OCI-LY7 (cell line): Measurements from ENCODE around the gene RAD51B. TPM values are rescaled to one million over a fixed set of nuclear protein-coding genes. Genes with fewer than 3 reads are reported as not detected.

Experiments used
- BruUV-seq: library from RNA; stranded (reverse); fragments of 400-500 nt; replicated peaks from 2 replicates; lab custom pipeline; 2021; lab: Mats Ljungman, UMichigan
- CTCF ChIA-PET: fragments of 300-600 bp; sonication (Branson Sonifier 250); formaldehyde crosslinking; loops from one replicate; lab custom pipeline; 2022; ENCODE audit warnings: antibody characterized with exemption; ENCODE audit not compliant: unreplicated experiment; lab: Charles Lee
- POLR2A ChIA-PET: fragments of 300-600 bp; sonication (Branson Sonifier 250); formaldehyde crosslinking; loops from one replicate; lab custom pipeline; 2022; ENCODE audit warnings: antibody characterized with exemption; lab: Charles Lee
- DNase-seq: peaks from one replicate; pipeline ENCODE4 v3.0.0-alpha.2; 2015; ENCODE audit warnings: low spot score
- H2AFZ ChIP-seq: fragments of 200-600 bp; sonication (generic), shearing (Covaris generic); 2 replicates; pipeline ENCODE4 v1.6.1; 2014; ENCODE audit warnings: mild to moderate bottlenecking, antibody characterized with exemption, low read length, moderate library complexity
- H3K27ac ChIP-seq: fragments of 200-600 bp; sonication (generic); 2 replicates; pipeline ENCODE4 v1.5.1; 2014; ENCODE audit warnings: mixed run types, low read depth, mild to moderate bottlenecking, moderate library complexity, low read length, inconsistent platforms; ENCODE audit not compliant: poor library complexity, severe bottlenecking
- H3K36me3 ChIP-seq: fragments of 200-600 bp; sonication (generic); 2 replicates; pipeline ENCODE4 v1.6.1; 2014; ENCODE audit warnings: mild to moderate bottlenecking, antibody characterized with exemption, low read length, moderate library complexity, mixed read lengths; ENCODE audit not compliant: insufficient read depth
- H3K4me1 ChIP-seq: fragments of 200-600 bp; sonication (generic); 2 replicates; pipeline ENCODE4 v1.5.1; 2014; ENCODE audit warnings: mild to moderate bottlenecking, low read length; ENCODE audit not compliant: insufficient read depth, poor library complexity, severe bottlenecking
- H3K4me2 ChIP-seq: fragments of 200-600 bp; sonication (generic); 2 replicates; pipeline ENCODE4 v1.6.1; 2014; ENCODE audit warnings: mild to moderate bottlenecking, low read length
- H3K4me3 ChIP-seq: fragments of 200-600 bp; sonication (generic); 2 replicates; pipeline ENCODE4 v1.5.1; 2014; ENCODE audit warnings: mild to moderate bottlenecking, low read depth, low read length; ENCODE audit not compliant: poor library complexity, severe bottlenecking
- H3K79me2 ChIP-seq: fragments of 200-600 bp; sonication (generic); 2 replicates; pipeline ENCODE4 v1.6.1; 2016; ENCODE audit warnings: low read depth, mild to moderate bottlenecking, low read length, moderate library complexity, mixed read lengths; ENCODE audit not compliant: insufficient read depth
- H3K9me2 ChIP-seq: fragments of 200-600 bp; sonication (generic); 2 replicates; pipeline ENCODE4 v1.6.1; 2016; ENCODE audit warnings: mild to moderate bottlenecking, low read length, mixed read lengths; ENCODE audit not compliant: insufficient read depth
- H3K9me3 ChIP-seq: fragments of 200-600 bp; sonication (generic); 2 replicates; pipeline ENCODE4 v1.6.1; 2014; ENCODE audit warnings: mild to moderate bottlenecking, mixed run types, low read length, mixed read lengths
- H4K20me1 ChIP-seq: fragments of 200-600 bp; sonication (generic); 2 replicates; pipeline ENCODE4 v1.6.1; 2014; ENCODE audit warnings: mild to moderate bottlenecking, antibody characterized with exemption, low read length, moderate library complexity, mixed read lengths; ENCODE audit not compliant: insufficient read depth
- CTCF ChIP-seq: fragments of 200-600 bp; sonication (generic); conservative IDR thresholded peaks from 2 replicates; pipeline ENCODE4 v1.5.1; 2014; ENCODE audit warnings: mild to moderate bottlenecking, antibody characterized with exemption, low read length, moderate library complexity, mixed read lengths
- EZH2phosphoT487 ChIP-seq: fragments of 200-600 bp; sonication (generic); IDR thresholded peaks from 2 replicates; pipeline ENCODE4 v1.6.1; 2018; ENCODE audit warnings: low read depth, borderline replicate concordance, mild to moderate bottlenecking, mixed run types, antibody characterized with exemption, low read length, moderate library complexity, mixed read lengths
- intact Hi-C: fragments of 100-400 bp; cut with micrococcal nuclease; formaldehyde crosslinking; loops from one replicate; pipeline ENCODE4 v1.10.0; 2022; ENCODE audit not compliant: unreplicated experiment
- total RNA-seq, 2 experiments: library from RNA; depleted of rRNA in 1 of 2; stranded (reverse); fragments of >200 nt in 1 of 2; shearing (Covaris generic) in 1 of 2; gene quantifications; 2 replicates each; pipeline ENCODE4 v1.2.3, GENCODE V29; 2014 to 2022

The RAD51B gene
- total RNA-seq, 2 experiments from 2014 or later: 41.4 to 89.9 TPM

GRCh38 chr14:68622856-68623255 is 803.3 kb downstream of the RAD51B start:
- intact Hi-C loops: no loop called here
- H3K36me3 ChIP-seq: 0 out of 2 replicates have a peak, but pooled peaks cover 2% of the 10 kb centered on the region
- no TSS peak for BruUV-seq
- CTCF ChIA-PET: no interaction called here
- no peak overlapping the region for H2AFZ ChIP-seq
- DNase-seq: peak; percentile 73
- peak overlapping the region; percentile 61 for H3K4me2 ChIP-seq
- H3K4me1 ChIP-seq: peaks cover 16% of the 10 kb centered on the region
- peak overlapping the region; percentile 7 for H3K4me3 ChIP-seq
- no peaks in the 10 kb centered on the region for H3K79me2 ChIP-seq
- POLR2A ChIA-PET: interaction anchor here (0.5 kb wide), 1 partner anchor 197 kb away, joined by 3 read pairs; no protein-coding TSS in a partner anchor
- H3K27ac ChIP-seq: no peak overlapping the region
- H3K9me3 ChIP-seq: peaks cover 3% of the 10 kb centered on the region
- TF ChIP-seq EZH2phosphoT487: no peak
- TF ChIP-seq CTCF: no peak
- H4K20me1 ChIP-seq: no peaks in the 10 kb centered on the region
- H3K9me2 ChIP-seq: no peaks in the 10 kb centered on the region

- Histone ChIP-seq H3K27ac (no peak overlapping the region), H3K4me2 (peak overlapping the region; percentile 61), H3K4me3 (no peak overlapping the region), H3K36me3 (no peaks in the 10 kb centered on the region), H3K9me3 (no peaks in the 10 kb centered on the region), H3K4me1 (peaks cover 16% of the 10 kb centered on the region), H2AFZ (no peak overlapping the region), H3K79me2 (no peaks in the 10 kb centered on the region), H3K9me2 (no peaks in the 10 kb centered on the region), H4K20me1 (no peaks in the 10 kb centered on the region)
- intact Hi-C loops: no loop called here
- TF ChIP-seq EZH2phosphoT487: no peak
- no peak for TF ChIP-seq CTCF
- no peak for DNase-seq
- BruUV-seq: no TSS peak
- ChIA-PET POLR2A (interaction anchor here (0.5 kb wide), 1 partner anchor 196 kb away, joined by 3 read pairs; no protein-coding TSS in a partner anchor), CTCF (no interaction called here)
Measured at GRCh38 chr14:68623307-68623706, 803.7 kb downstream of the RAD51B start.

DNA sequence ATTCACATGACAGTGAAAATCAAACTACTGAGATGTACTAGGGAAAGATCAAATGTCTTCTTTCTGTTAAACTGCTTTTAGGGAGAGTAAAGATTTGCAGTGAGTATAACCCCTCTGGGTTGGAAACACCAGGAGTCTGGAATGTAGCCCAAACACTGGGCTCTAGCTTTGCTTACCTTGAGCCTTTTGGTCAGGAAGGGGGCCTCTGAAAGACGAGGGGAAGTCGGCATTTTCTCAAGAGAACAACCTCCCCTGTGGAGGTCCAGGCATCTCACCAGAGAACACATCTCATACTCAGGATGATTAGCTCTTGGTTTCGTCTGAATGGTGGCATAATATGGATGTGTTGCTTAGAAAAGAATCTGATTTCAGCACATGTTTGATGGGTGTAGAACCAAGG is 804.2 kb downstream of the RAD51B start:
- Histone ChIP-seq H4K20me1 (no peaks in the 10 kb centered on the region), H3K4me1 (peaks cover 16% of the 10 kb centered on the region), H3K9me3 (no peaks in the 10 kb centered on the region), H3K36me3 (no peaks in the 10 kb centered on the region), H3K79me2 (no peaks in the 10 kb centered on the region), H3K27ac (no peak overlapping the region), H3K4me3 (no peak overlapping the region), H3K4me2 (no peak overlapping the region), H2AFZ (no peak overlapping the region), H3K9me2 (no peaks in the 10 kb centered on the region)
- no TSS peak for BruUV-seq
- TF ChIP-seq EZH2phosphoT487 (no peak), CTCF (no peak)
- intact Hi-C loops: no loop called here
- no peak for DNase-seq
- ChIA-PET POLR2A (no interaction called here), CTCF (interaction anchor here (0.6 kb wide), 1 partner anchor 34 kb away, joined by 3 read pairs; no protein-coding TSS in a partner anchor)
